CD8-positive, alpha-beta memory T cell (primary cell): ENCODE measurements around the gene ZBTB40. TPM values are rescaled to one million over a fixed set of nuclear protein-coding genes. Genes with fewer than 3 reads are reported as not detected.
A peak's percentile ranks its signal among the peaks of the same experiment; 100 is the strongest.

ENCODE experiments used
- CTCF ChIA-PET: fragments of 350-600 bp; sonication (Branson Sonifier 250); formaldehyde crosslinking; loops from one replicate; lab custom pipeline; 2021; ENCODE audit warnings: antibody characterized with exemption; lab: Charles Lee
- POLR2A ChIA-PET: fragments of 350-600 bp; sonication (Branson Sonifier 250); formaldehyde crosslinking; loops from one replicate; lab custom pipeline; 2021; ENCODE audit warnings: antibody characterized with exemption; lab: Charles Lee
- DNase-seq, 5 donors: peaks; one replicate each; pipeline versions ENCODE4 v3.0.0 to v3.0.0-alpha.2; 2020 to 2022; ENCODE audit warnings: mixed read lengths in 1 of 5
- H3K27ac ChIP-seq: one replicate; pipeline ENCODE4 v1.7.0; 2013; ENCODE audit warnings: low read depth, mild to moderate bottlenecking, low read length, moderate library complexity
- H3K27me3 ChIP-seq: 2 replicates; pipeline ENCODE4 v1.7.0; 2013; ENCODE audit warnings: low read length, mild to moderate bottlenecking; ENCODE audit not compliant: insufficient read depth, poor library complexity, severe bottlenecking
- H3K36me3 ChIP-seq: 2 replicates; pipeline ENCODE4 v1.7.0; 2013; ENCODE audit warnings: mild to moderate bottlenecking, low read length, moderate library complexity; ENCODE audit not compliant: insufficient read depth
- H3K4me1 ChIP-seq: 2 replicates; pipeline ENCODE4 v1.7.0; 2013; ENCODE audit warnings: mild to moderate bottlenecking, low read length, moderate library complexity; ENCODE audit not compliant: insufficient read depth
- H3K4me3 ChIP-seq: 2 replicates; pipeline ENCODE4 v1.7.0; 2013; ENCODE audit warnings: mild to moderate bottlenecking, low read length
- H3K9me3 ChIP-seq: 2 replicates; pipeline ENCODE4 v1.7.0; 2013; ENCODE audit warnings: mild to moderate bottlenecking, low read length
- H3K27ac Mint-ChIP-seq, 8 donors: one replicate each; pipeline ENCODE4 v1.8.0; 2020 to 2021; ENCODE audit warnings: mixed read lengths in 8 of 8, mild to moderate bottlenecking in 6 of 8, inconsistent platforms in 3 of 8, moderate library complexity in 3 of 8
- H3K27me3 Mint-ChIP-seq, 2 donors: one replicate each; pipeline ENCODE4 v1.8.0; 2020 to 2021; ENCODE audit warnings: mixed read lengths in 2 of 2, mild to moderate bottlenecking in 1 of 2, moderate library complexity in 1 of 2
- H3K36me3 Mint-ChIP-seq, 3 donors: one replicate each; pipeline ENCODE4 v1.8.0; 2020 to 2021; ENCODE audit warnings: mixed read lengths in 3 of 3, inconsistent platforms in 1 of 3, mild to moderate bottlenecking in 1 of 3
- H3K4me1 Mint-ChIP-seq, 3 donors: one replicate each; pipeline ENCODE4 v1.8.0; 2020 to 2021; ENCODE audit warnings: mixed read lengths in 3 of 3, inconsistent platforms in 1 of 3, mild to moderate bottlenecking in 1 of 3
- H3K4me3 Mint-ChIP-seq, 7 donors: one replicate each; pipeline ENCODE4 v1.8.0; 2020 to 2021; ENCODE audit warnings: mixed read lengths in 7 of 7, mild to moderate bottlenecking in 6 of 7, moderate library complexity in 4 of 7, inconsistent platforms in 2 of 7
- H3K9me3 Mint-ChIP-seq, 5 donors: one replicate each; pipeline ENCODE4 v1.8.0; 2020 to 2022; ENCODE audit warnings: mixed read lengths in 5 of 5, mild to moderate bottlenecking in 3 of 5, moderate library complexity in 2 of 5, inconsistent platforms in 1 of 5
- polyA plus RNA-seq: library from polyadenylated mRNA; unstranded; fragments of 300-500 nt; fragmentation: Illumina TruSeq; gene quantifications from one replicate; pipeline ENCODE4 v1.2.3, GENCODE V29; 2021
- total RNA-seq, 2 experiments: library from RNA; stranded (reverse); gene quantifications; one replicate each; pipeline ENCODE4 v1.2.3, GENCODE V29; 2021

The ZBTB40 gene
- total and polyA plus RNA-seq, 3 experiments from 2014 or later = 4.1 to 30.0 (median 29.5) TPM

DNA sequence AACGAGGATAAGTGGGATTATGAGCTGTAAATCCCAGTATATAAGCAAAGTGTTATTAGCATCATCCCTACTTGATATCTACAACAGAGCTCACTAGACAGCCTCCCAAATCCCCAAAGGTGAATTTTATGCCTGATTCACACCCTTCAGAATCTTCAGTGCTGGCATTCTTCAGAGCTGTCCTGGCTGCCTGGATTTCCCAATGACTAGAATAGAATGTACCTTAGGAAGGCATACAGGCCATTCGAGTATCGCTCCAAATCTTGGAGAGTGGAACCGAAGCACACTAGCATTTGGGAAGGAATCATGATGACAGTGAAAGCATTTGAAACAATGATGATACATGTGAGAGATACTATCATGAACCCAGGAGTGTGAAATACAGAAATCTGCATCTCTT, 22.3 kb downstream of the ZBTB40 start:
- Mint-ChIP-seq H3K4me1 (peaks cover 25 to 66% (median 34%) of the 10 kb centered on the region in 3 donors), H3K9me3 (peaks cover 0 to 2% (median 0%) of the 10 kb centered on the region in 5 donors), H3K27me3 (no peaks in the 10 kb centered on the region), H3K4me3 (no peak overlapping the region), H3K27ac (no peak overlapping the region), H3K36me3 (peaks cover 3 to 17% (median 6%) of the 10 kb centered on the region in 3 donors)
- H3K36me3 ChIP-seq = no peaks in the 10 kb centered on the region
- no peak overlapping the region for H3K27ac ChIP-seq
- H3K9me3 ChIP-seq = no peaks in the 10 kb centered on the region
- H3K4me1 ChIP-seq = no peaks in the 10 kb centered on the region
- no peak for DNase-seq
- POLR2A ChIA-PET = no interaction called here
- H3K27me3 ChIP-seq = no peaks in the 10 kb centered on the region
- CTCF ChIA-PET = no interaction called here
- no peak overlapping the region for H3K4me3 ChIP-seq

DNA sequence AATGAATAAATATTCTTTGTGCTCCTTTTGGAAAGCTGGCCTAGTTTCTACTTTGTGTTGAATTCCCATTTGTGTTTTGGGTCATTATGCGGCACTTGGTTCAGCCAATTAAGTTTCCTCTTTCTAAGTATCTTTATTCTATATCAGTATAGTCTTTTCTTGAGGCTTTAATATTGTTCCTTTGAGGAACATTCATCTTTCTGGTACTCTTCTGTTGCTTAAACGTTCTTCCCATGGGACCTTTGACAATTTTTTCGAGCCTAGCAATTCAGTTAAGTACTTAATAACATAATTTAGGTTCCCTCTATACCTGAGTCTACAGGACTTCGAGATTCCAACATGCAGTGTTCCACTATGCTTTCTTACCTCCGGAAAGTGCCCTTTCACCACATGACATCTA, 24.9 kb downstream of the ZBTB40 start:
- ChIA-PET CTCF (no interaction called here), POLR2A (no interaction called here)
- H3K4me1 Mint-ChIP-seq = peaks cover 24 to 60% (median 40%) of the 10 kb centered on the region in 3 donors
- H3K27ac ChIP-seq = no peak overlapping the region
- peaks cover 0 to 3% (median 2%) of the 10 kb centered on the region in 5 donors for H3K9me3 Mint-ChIP-seq
- no peak overlapping the region for H3K27ac Mint-ChIP-seq
- H3K27me3 ChIP-seq = no peaks in the 10 kb centered on the region
- no peak overlapping the region for H3K4me3 Mint-ChIP-seq
- H3K36me3 ChIP-seq = no peaks in the 10 kb centered on the region
- peaks cover 12 to 28% (median 25%) of the 10 kb centered on the region in 3 donors for H3K36me3 Mint-ChIP-seq
- H3K9me3 ChIP-seq = no peaks in the 10 kb centered on the region
- H3K4me3 ChIP-seq = no peak overlapping the region
- H3K4me1 ChIP-seq = peaks cover 4% of the 10 kb centered on the region
- DNase-seq = no peak
- H3K27me3 Mint-ChIP-seq = no peaks in the 10 kb centered on the region

DNA sequence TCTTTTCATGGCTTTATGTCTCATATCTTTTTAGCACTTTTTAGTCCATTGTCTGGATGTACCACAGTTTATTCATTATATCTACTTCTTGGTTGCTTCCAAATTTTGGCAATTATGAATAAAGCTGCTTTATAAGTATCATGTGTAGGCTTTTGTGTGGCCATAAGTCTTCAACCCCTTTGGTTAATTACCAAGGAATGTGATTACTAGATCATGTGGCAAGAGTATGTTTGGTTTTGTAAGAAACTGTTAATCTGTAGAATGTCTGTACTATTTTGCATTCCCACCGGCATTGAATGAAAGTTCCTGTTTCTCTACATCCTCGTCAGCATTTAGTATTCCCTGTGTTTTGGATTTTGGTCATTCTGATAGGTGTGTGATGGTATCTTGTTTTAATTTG, 31.5 kb downstream of the ZBTB40 start:
- no peaks in the 10 kb centered on the region for H3K9me3 ChIP-seq
- no peaks in the 10 kb centered on the region for H3K27me3 ChIP-seq
- peaks cover 13 to 52% (median 15%) of the 10 kb centered on the region in 3 donors for H3K36me3 Mint-ChIP-seq
- POLR2A ChIA-PET = no interaction called here
- peaks cover 5% of the 10 kb centered on the region for H3K4me1 ChIP-seq
- peaks cover 8 to 21% (median 10%) of the 10 kb centered on the region in 5 donors for H3K9me3 Mint-ChIP-seq
- H3K27me3 Mint-ChIP-seq = no peaks in the 10 kb centered on the region
- no peak overlapping the region for H3K4me3 Mint-ChIP-seq
- DNase-seq = no peak
- peaks cover 38 to 53% (median 52%) of the 10 kb centered on the region in 3 donors for H3K4me1 Mint-ChIP-seq
- no peak overlapping the region for H3K27ac Mint-ChIP-seq
- CTCF ChIA-PET = no interaction called here
- H3K4me3 ChIP-seq = no peak overlapping the region
- no peak overlapping the region for H3K27ac ChIP-seq
- no peaks in the 10 kb centered on the region for H3K36me3 ChIP-seq

DNA sequence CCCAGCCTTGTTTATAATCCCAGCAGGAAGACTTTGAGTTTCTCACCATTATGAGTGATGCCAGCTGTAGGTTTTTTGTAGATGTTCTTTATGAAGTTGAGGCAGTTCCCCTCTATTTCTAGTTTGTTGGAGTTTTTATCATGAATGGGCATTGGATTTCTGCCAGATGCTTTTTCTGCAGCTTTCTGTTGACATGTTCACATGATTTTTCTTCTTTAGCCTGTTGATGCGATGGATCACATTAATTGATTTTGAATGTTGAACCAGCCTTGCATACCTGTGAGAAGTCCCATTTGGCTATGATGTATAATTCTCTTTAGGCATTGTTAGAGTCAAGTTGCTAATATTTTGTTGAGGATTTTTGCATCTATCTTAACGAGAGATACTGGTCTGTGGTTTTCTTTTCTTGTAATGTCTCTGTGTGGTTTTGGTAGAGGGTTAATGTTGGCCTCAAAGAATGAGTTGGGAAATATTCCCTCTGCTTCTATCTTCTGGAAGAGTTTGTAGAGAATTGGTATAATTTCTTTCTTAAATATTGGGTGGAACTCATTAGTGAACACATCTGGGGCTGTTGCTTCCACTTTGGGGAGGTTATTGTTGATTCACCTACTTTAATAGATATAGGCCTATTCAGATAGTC, 33.2 kb downstream of the ZBTB40 start:
- peaks cover 5% of the 10 kb centered on the region for H3K4me1 ChIP-seq
- Mint-ChIP-seq H3K27ac (no peak overlapping the region), H3K27me3 (no peaks in the 10 kb centered on the region), H3K4me1 (peaks cover 35 to 52% (median 49%) of the 10 kb centered on the region in 3 donors), H3K36me3 (peaks cover 6 to 41% (median 9%) of the 10 kb centered on the region in 3 donors), H3K4me3 (no peak overlapping the region), H3K9me3 (peaks cover 7 to 21% (median 8%) of the 10 kb centered on the region in 5 donors)
- ChIA-PET CTCF (no interaction called here), POLR2A (no interaction called here)
- H3K27me3 ChIP-seq = no peaks in the 10 kb centered on the region
- no peaks in the 10 kb centered on the region for H3K9me3 ChIP-seq
- no peak overlapping the region for H3K4me3 ChIP-seq
- H3K36me3 ChIP-seq = no peaks in the 10 kb centered on the region
- H3K27ac ChIP-seq = no peak overlapping the region
- no peak for DNase-seq

DNA sequence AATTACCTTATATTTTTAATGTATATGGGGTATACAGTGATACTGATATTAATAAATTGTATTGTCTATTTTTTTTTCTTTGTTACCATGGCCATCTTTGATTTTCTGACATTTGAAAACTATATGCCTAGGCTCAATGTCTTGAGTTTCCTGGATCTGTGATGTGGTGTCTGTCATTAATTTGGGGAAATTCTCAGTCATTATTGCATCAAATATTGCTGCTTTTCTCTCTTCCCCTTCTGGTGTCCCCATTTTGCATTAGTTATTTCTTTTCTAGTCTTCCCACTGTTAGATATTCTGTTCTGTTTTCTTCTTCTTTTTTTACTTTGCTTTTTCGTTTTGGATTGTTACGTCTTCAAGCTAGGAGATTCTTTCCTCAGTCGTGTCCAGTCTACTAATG, 33.8 kb downstream of the ZBTB40 start:
- ChIA-PET POLR2A (no interaction called here), CTCF (no interaction called here)
- Mint-ChIP-seq H3K9me3 (peaks cover 7 to 21% (median 8%) of the 10 kb centered on the region in 5 donors), H3K4me3 (peak overlapping the region in 1 of 7 donors; percentile 20), H3K27ac (no peak overlapping the region), H3K4me1 (peaks cover 32 to 48% (median 46%) of the 10 kb centered on the region in 3 donors), H3K27me3 (no peaks in the 10 kb centered on the region), H3K36me3 (peaks cover 6 to 36% (median 7%) of the 10 kb centered on the region in 3 donors)
- Histone ChIP-seq H3K4me3 (no peak overlapping the region), H3K27ac (no peak overlapping the region), H3K36me3 (no peaks in the 10 kb centered on the region), H3K9me3 (no peaks in the 10 kb centered on the region), H3K4me1 (peaks cover 5% of the 10 kb centered on the region), H3K27me3 (no peaks in the 10 kb centered on the region)
- DNase-seq = no peak

DNA sequence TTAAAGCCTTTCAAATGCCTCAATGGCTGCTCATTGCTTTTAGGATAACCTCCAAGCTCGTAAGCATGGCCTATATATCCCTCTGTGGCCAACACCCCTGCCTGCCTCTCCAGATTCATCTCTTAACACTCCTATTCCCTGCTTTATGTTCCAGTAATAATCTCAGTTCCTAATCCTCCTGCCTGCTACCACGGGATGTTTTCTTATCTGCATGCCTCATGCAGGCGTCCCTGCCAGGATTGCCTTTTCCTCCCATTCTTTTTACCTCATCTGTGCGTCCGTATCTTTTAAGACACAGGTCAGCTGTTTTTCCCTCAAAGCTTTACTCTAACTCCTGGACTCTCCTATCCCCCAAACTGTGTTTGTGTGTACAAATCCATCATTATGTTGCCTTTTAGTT, 36.1 kb downstream of the ZBTB40 start:
- Mint-ChIP-seq H3K27ac (no peak overlapping the region), H3K4me3 (no peak overlapping the region), H3K9me3 (peaks cover 6 to 21% (median 8%) of the 10 kb centered on the region in 5 donors), H3K4me1 (peaks cover 28 to 32% (median 31%) of the 10 kb centered on the region in 3 donors), H3K36me3 (peaks cover 12 to 21% (median 21%) of the 10 kb centered on the region in 3 donors), H3K27me3 (no peaks in the 10 kb centered on the region)
- POLR2A ChIA-PET = no interaction called here
- peaks cover 9% of the 10 kb centered on the region for H3K36me3 ChIP-seq
- no peak overlapping the region for H3K4me3 ChIP-seq
- no peaks in the 10 kb centered on the region for H3K4me1 ChIP-seq
- H3K27ac ChIP-seq = no peak overlapping the region
- no peaks in the 10 kb centered on the region for H3K27me3 ChIP-seq
- CTCF ChIA-PET = no interaction called here
- no peaks in the 10 kb centered on the region for H3K9me3 ChIP-seq
- DNase-seq = no peak

DNA sequence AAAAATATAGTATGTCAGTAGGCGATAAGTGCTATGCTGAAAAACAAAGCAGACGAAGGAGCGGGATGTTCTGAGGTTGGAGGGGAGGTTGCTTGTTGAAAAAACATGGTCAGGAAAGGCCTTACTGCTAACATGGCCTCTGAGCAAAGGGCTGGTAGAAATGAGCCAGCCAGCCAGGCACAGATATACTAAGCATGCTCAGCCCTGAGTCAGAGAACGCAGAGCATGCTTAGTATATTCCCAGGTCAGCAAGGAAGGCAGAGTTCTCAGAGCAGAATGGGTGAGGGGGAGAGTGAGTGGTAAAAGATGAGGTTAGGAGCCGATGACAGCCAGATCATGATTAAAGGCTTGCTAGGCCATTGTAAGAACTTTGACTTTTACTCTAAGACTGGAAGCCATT, 36.7 kb downstream of the ZBTB40 start:
- POLR2A ChIA-PET = no interaction called here
- Mint-ChIP-seq H3K36me3 (peaks cover 15 to 25% (median 17%) of the 10 kb centered on the region in 3 donors), H3K4me1 (peaks cover 24 to 28% (median 28%) of the 10 kb centered on the region in 3 donors), H3K27ac (no peak overlapping the region), H3K4me3 (no peak overlapping the region), H3K9me3 (peaks cover 6 to 20% (median 7%) of the 10 kb centered on the region in 5 donors), H3K27me3 (no peaks in the 10 kb centered on the region)
- Histone ChIP-seq H3K4me1 (no peaks in the 10 kb centered on the region), H3K4me3 (no peak overlapping the region), H3K27ac (no peak overlapping the region), H3K36me3 (peaks cover 9% of the 10 kb centered on the region), H3K27me3 (no peaks in the 10 kb centered on the region), H3K9me3 (no peaks in the 10 kb centered on the region)
- no peak for DNase-seq
- CTCF ChIA-PET = no interaction called here

DNA sequence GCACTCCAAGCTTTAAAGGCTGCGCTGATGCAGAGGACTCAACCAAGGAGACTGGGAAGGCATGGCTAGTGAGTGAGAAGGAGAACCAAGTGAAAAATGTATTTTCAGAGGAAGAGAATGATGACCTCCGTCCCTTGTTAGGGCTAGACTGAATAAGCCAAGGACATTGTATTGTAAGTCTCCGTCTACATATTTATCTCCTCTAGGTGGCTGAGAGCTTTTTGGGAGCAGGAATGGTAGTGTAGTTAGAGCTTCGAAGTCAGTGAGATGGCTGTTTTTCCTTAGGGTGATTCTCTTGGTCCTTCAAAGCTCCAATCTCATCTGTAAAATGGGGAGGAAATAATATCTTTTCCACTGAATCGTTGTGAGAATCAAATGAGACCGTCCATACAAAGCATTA, 37.6 kb downstream of the ZBTB40 start:
- DNase-seq = no peak
- ChIA-PET CTCF (no interaction called here), POLR2A (no interaction called here)
- Mint-ChIP-seq H3K27me3 (no peaks in the 10 kb centered on the region), H3K36me3 (peaks cover 14 to 33% (median 16%) of the 10 kb centered on the region in 3 donors), H3K4me1 (peaks cover 18 to 25% (median 21%) of the 10 kb centered on the region in 3 donors), H3K27ac (no peak overlapping the region), H3K4me3 (no peak overlapping the region), H3K9me3 (peaks cover 0 to 11% (median 6%) of the 10 kb centered on the region in 5 donors)
- Histone ChIP-seq H3K36me3 (peaks cover 9% of the 10 kb centered on the region), H3K27me3 (no peaks in the 10 kb centered on the region), H3K4me1 (no peaks in the 10 kb centered on the region), H3K27ac (no peak overlapping the region), H3K4me3 (no peak overlapping the region), H3K9me3 (no peaks in the 10 kb centered on the region)
